Neutrophil (primary cell): ENCODE measurements around the gene DIDO1.

ENCODE experiments used
- H3K27ac ChIP-seq: fragments of 200-600 bp; sonication (generic); 2 replicates; pipeline ENCODE4 v1.5.1; 2016; ENCODE audit warnings: mild to moderate bottlenecking, moderate library complexity
- H3K27me3 ChIP-seq: fragments of 200-600 bp; sonication (generic); 2 replicates; pipeline ENCODE4 v1.6.0; 2016; ENCODE audit warnings: mild to moderate bottlenecking
- H3K36me3 ChIP-seq: fragments of 200-600 bp; sonication (generic); 2 replicates; pipeline ENCODE4 v1.5.1; 2017
- H3K4me1 ChIP-seq, 2 experiments: fragments of 200-600 bp in 1 of 2; sonication (generic) in 1 of 2; 1 replicate in 1 of 2; 2 replicates in 1 of 2; pipeline versions ENCODE4 v1.5.1 to v1.6.1; 2013 to 2016; ENCODE audit warnings: low read depth in 1 of 2, low read length in 1 of 2, mild to moderate bottlenecking in 1 of 2, moderate library complexity in 1 of 2; ENCODE audit not compliant: control insufficient read depth in 1 of 2, insufficient read depth in 1 of 2
- H3K4me3 ChIP-seq, 2 experiments: fragments of 200-600 bp in 1 of 2; sonication (generic) in 1 of 2; 1 replicate in 1 of 2; 2 replicates in 1 of 2; pipeline ENCODE4 v1.5.1; 2013 to 2016; ENCODE audit warnings: low read depth in 1 of 2, low read length in 1 of 2, mild to moderate bottlenecking in 1 of 2, moderate library complexity in 1 of 2
- H3K9me3 ChIP-seq: fragments of 200-600 bp; sonication (generic); 2 replicates; pipeline ENCODE4 v1.5.1; 2016
- CTCF ChIP-seq: fragments of 200-600 bp; sonication (generic); IDR thresholded peaks from 2 replicates; pipeline ENCODE4 v1.5.1; 2016; ENCODE audit warnings: antibody characterized with exemption

DIDO1 gene

DNA sequence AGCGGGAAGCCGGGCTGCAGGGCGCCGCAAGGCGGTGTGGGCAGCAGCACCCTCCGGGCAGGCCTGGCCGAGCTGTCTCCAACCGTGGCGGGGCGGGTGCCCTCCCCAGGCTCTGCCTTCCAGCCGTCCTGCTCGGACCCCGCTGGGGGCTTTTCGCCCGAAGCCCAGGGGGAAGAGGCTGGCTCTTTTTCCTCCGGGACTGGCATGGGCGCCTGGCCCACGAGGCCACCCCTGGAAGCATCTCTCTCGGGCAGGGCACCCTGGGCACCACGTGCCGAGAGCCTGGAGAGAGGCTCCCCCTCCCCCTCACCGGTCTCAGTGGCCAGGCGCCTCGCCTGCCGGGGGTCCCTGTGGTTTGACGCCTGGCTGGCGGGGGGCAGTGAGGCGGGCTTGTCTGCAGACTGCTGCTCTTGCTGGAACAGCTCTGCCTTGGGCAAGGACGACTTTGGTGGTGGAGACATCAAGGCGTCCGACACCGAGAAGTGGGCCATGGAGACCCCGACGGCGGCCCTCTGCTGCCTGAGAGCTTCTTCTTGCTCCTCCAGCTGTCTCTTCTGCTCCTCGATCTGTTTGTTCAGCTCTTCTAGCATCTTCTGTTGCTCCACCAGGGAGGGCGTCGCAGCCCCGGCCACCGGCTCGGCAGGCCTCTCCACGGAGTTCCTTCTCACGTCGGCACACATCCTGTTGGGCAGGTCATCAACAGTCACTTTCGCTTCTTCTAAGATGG lies 45.2 kb downstream of the DIDO1 start:
- Histone ChIP-seq H3K36me3 (peaks cover 60% of the 10 kb centered on the region), H3K4me1 (no peaks in the 10 kb centered on the region), H3K27me3 (peaks cover 32% of the 10 kb centered on the region), H3K9me3 (no peaks in the 10 kb centered on the region), H3K4me3 (no peak overlapping the region), H3K27ac (no peak overlapping the region)
- TF ChIP-seq CTCF = no peak

DNA sequence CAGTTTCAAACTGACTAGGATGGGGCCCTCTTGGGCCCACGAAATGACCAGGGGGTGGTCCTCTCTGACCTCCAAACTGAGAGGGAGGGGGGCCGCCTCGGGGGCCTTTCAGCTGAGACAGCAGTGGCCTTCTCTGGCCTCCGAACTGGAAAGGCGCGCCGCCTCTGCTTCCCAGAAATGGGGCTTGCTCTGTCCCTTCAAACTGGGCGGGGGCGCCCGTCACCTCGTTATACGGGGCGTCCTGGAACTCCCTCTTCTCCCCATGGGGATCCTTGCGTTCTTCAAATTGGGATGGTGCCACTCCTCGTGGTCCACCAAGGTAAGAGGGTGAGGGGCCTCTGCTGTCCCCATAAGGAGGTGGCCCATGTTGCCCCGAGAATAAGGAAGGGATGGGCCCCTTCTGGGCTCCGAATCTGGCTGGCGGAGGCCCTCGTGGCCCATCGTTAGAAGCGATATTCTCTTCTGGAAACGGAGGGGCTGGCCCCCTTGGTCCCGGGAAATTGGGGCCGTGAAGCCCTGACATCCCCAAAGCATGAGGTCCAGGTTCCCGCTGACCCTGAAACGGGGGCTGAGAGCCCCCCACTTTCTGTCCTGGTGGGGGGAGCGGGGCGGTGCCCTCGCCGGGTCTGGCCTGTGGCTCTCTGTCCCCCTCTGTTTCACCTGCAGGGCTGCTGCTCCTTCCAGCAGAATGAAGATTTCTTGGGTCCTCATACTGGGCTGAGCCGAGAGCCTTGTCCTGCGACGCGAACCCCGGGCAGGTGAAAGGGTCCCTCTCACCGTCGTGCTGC lies 46.0 kb downstream of the DIDO1 start:
- Histone ChIP-seq H3K36me3 (peaks cover 52% of the 10 kb centered on the region), H3K27me3 (peaks cover 40% of the 10 kb centered on the region), H3K4me3 (no peak overlapping the region), H3K27ac (no peak overlapping the region), H3K9me3 (no peaks in the 10 kb centered on the region), H3K4me1 (no peaks in the 10 kb centered on the region)
- TF ChIP-seq CTCF = no peak

GRCh38 chr20:62879275-62880146 lies 46.8 kb downstream of the DIDO1 start:
- Histone ChIP-seq H3K9me3 (no peaks in the 10 kb centered on the region), H3K4me1 (no peaks in the 10 kb centered on the region), H3K36me3 (peaks cover 44% of the 10 kb centered on the region), H3K27ac (no peak overlapping the region), H3K27me3 (peaks cover 43% of the 10 kb centered on the region), H3K4me3 (no peak overlapping the region)
- TF ChIP-seq CTCF = no peak

GRCh38 chr20:62878244-62879038 lies 47.9 kb downstream of the DIDO1 start:
- no peaks in the 10 kb centered on the region for H3K9me3 ChIP-seq
- H3K27ac ChIP-seq = no peak overlapping the region
- H3K36me3 ChIP-seq = peaks cover 42% of the 10 kb centered on the region
- no peak overlapping the region for H3K4me3 ChIP-seq
- peaks cover 51% of the 10 kb centered on the region for H3K27me3 ChIP-seq
- TF ChIP-seq CTCF = no peak
- H3K4me1 ChIP-seq = peaks cover 0 to 2% of the 10 kb centered on the region in 2 experiments
